Measurements from ENCODE around the gene SLA2.
A peak's percentile ranks its signal among the peaks of the same experiment; 100 is the strongest.
"Not testable (repeated sequence)": the region's sequence is repeated elsewhere in the genome, so short reads cannot be mapped to it uniquely, and the experiment has no call there.

Gene SLA2

DNA sequence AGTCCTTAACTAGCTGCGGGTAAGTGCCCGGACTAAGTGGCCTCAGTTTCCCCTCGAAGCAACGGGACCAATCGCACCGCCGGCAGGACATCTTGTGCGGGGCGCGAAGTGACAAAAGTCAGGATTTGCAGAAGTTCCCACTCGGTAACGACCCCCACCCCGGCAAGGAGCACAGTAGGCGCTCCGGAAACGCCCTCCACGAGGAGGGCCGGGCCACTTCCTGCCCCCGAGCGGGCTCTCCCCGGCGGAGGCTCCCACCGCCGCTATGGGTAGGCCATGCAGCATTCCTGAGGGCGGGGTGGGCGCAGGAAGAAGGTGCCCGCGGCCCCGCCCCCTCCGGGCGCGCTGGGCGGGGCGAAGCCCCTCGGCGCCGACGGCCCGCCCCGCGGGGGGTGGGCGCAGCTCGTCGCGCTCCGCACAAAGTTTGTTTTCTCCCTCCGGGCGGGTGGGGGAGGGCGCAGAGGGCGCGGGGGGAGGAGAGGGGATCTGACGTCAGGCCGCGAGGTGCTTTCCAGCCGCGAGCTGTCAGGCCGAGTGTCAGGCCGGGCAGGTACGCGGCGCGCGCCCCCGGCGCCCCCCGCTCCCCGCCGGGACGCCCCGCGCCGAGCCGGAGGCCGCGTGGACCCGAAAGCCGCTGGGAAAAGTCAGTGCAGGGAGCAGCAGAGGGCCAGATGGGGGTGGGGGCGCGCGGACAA, 72.7 kb downstream of the SLA2 start, which contains the start of gene TGIF2:
Gene TGIF2, plus strand, starts transcription at position 495 of the 695 bp plus-strand sequence. CDS start 5,178 bp downstream, outside the sequence.
- DNase-seq = peak; percentile 91

DNA sequence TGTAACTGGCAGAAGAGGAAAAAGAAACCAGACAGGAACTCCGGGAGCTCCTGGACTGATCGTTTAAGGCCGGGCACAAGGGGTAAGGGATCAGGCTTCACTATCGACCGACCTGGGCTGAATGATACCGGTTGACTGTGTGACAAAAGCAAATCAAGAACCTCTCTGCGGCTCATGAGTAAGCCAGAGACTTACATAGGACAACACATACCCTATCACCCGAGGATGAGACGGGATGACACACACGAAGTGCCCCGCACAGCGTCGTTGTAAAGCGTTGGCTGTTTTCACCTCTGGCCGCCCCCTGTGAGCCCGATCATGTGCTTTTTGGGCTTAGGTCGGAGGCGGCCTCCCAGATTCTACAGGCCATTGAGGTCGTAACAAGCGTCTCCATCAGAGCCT, 73.3 kb downstream of the SLA2 start:
- no peak for DNase-seq

DNA sequence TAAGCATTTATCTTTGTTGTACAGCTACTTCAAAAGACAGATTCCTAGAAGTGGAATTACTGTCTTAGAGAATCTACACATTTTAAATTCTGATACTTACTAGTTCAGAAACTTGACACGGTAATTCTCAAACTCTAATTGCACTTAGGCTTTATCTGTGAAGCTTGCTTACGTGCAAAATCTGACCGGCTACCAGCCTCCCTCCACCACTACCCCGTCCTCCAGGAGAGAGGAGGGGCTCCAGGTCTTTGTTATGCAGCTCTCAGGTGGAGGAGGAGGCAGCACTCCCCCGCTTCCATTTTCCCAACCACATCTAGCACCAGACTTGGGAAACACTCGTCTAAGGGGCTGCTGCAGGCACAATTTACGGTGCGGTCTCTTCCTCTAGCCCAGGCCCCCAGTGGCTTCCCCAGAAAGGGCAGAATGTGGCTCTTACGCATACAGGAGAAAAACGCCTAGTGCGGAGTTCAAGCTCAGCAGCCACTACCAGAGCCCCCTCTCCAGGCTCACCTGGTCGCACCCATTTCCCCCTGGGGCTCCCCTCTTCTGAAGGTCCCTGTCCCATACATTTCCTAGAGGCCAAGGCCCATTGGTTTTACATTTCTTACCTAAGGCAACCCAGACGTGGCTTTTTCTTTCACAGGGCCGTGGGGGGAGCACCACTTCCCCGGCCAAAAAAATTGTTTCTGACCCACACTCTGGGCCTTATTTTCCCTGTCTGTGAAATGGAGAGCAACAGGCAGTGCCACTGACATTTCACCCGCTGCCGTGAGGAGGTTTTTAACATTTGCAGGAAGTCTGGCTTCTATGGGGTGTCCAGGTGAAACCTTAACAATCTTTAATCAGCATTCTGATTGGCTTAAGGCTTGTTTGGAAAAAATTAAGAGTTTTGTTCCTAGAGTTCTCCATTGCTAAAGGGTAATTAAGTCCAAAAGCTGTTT, 74.2 kb downstream of the SLA2 start:
- DNase-seq = no peak

DNA sequence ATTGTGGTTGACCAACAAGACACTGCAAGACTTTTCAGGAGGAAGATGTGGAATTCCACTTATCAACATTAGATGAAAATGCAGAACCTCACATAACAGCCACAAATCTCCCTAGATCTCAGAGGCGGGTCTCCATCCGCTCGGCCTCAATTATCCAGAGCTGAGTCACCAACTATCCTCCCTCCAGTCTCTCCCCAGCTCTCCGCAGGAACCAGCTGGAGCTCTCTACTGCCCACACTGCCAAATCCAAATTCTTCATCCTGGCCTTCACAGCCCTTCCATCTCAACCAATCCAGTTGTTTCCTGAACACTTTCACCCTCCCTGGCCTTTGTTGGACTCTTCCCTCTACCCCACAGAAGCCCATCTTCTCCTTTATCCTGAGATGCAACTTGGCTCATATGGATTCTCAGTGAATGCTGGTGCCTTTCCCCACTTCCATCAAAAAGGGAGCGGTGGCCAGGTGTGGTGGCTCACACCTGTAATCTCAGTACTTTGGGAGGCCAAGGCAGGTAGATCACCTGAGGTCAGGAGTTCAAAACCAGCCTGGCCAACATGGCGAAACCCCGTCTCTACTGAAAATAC, 76.1 kb downstream of the SLA2 start:
- peak; percentile 64 for DNase-seq

DNA sequence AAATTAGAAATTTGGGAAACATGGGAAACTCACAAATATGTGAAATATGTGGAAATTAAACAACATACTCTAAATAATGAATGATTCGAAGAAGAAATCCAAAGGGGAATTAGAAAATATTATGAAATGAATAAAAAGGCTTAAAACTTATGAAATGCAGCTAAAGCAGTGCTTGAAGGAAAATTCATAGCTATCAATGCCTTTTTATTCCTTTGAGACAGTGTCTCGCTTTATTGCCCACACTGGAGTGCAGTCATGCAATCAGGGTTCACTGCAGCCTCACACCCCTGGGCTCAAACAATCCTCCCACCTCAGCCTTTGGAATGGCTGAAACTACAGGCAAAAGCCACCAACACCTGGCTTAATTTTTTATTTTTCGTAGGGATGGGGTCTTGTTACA, 80.5 kb downstream of the SLA2 start:
- no peak for DNase-seq

DNA sequence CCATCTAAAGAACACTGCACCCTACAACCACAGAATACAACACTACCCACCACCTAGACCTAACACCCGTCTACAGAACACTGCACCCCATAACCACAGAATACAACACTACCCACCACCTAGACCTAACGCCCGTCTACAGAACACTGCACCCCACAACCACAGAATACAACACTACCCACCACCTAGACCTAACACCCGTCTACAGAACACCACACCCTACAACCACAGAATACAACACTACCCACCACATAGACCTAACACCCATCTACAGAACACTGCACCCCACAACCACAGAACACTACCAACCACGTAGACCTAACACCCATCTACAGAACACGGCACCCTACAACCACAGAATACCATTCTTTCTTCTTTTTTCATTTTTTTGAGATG, 81.3 kb downstream of the SLA2 start:
- DNase-seq = not testable (repeated sequence)

DNA sequence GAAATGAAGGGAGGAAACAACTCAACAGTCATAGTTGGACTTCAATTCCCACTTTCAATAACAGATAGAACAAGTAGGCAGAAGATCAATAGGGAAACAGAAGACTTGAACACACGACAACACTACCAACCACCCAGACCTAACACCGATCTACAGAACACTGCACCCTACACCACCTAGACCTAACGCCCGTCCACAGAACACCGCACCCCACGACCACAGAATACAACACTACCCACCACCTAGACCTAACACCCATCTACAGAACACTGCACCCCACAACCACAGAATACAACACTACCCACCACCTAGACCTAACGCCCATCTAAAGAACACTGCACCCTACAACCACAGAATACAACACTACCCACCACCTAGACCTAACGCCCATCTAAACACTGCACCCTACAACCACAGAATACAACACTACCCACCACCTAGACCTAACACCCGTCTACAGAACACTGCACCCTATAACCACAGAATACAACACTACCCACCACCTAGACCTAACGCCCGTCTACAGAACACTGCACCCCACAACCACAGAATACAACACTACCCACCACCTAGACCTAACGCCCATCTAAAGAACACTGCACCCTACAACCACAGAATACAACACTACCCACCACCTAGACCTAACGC, 81.8 kb downstream of the SLA2 start:
- DNase-seq = not testable (repeated sequence)

DNA sequence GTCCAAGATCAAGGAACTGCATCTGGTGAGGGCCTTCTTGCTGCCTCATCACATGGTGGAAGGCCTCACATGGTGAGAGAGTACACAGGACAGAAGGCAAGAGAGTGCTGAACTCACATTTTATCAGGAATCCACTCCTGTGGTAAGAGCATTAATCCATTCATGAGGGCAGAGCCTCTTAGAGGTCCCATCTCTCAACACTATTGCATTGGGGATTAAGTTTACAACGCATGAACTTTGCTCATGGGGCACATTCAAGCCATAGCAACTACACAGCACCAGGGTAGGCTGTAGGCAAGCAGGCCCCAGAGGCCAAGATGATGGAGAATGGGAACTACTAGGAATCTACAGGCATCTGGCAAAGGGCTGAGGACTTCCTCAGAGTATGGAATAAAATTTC, 82.6 kb downstream of the SLA2 start:
- no peak for DNase-seq

DNA sequence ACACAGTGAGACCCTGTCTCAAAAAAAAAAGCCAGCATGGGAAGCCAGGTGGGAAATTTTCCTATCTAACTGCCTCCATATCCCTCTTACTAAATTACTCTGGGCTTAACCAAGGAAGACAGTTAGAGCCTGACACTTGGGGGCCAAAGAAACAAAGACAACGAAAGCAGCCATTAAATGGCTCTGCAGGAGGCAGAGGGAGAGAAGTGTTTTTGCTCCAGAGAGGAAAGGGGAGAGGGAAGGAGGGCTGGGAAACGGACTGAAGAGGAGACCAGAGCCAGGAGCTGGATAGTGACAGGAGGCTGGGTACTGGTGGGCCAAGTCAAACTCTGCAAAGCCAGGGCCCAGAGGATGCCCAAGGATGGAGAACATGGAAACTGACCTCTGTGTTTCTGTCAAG, 83.3 kb downstream of the SLA2 start:
- no peak for DNase-seq

Measured in fibroblast of upper back skin (primary cell).